T-helper 1 cell treated with Interleukin-12 subunit alpha and Interleukin-12 subunit beta and Interleukin-4 antibody, amounts not matched to agents 30 μg/mL and 1 μg/mL, for 36 hours (primary cell): ENCODE results near the gene FAM13B.

Experiments
- H3K27ac Mint-ChIP-seq: one replicate; pipeline ENCODE4 v1.8.0; 2021; ENCODE audit warnings: mild to moderate bottlenecking, mixed read lengths
- H3K27me3 Mint-ChIP-seq: one replicate; pipeline ENCODE4 v1.8.0; 2021; ENCODE audit warnings: low read depth, mixed read lengths
- H3K36me3 Mint-ChIP-seq: one replicate; pipeline ENCODE4 v1.8.0; 2021; ENCODE audit warnings: low read depth, mixed read lengths
- H3K4me1 Mint-ChIP-seq: one replicate; pipeline ENCODE4 v1.8.0; 2021; ENCODE audit warnings: low read depth, mixed read lengths
- H3K4me3 Mint-ChIP-seq: one replicate; pipeline ENCODE4 v1.8.0; 2021; ENCODE audit warnings: mild to moderate bottlenecking, moderate library complexity, mixed read lengths
- H3K9me3 Mint-ChIP-seq: one replicate; pipeline ENCODE4 v1.8.0; 2021; ENCODE audit warnings: mixed read lengths

The FAM13B gene

DNA sequence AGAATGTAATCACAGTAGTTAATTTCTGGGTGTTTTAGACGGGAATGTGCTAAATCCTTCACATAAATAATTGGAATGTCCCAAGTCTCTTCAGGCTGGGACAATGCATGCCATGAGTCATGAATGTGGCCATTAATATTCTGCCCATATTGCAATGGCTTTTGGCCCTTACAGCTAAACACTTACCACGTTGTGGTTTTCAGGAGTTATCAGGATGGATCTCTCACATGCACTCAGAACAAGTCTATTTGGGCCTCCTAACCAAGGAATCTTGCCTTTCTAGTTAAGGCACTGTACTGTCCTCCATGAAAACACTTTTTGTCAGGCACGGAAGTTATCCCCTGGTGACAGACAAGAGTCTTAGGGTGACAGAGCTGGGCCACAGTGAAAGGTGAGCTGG lies 110.9 kb downstream of the FAM13B start:
- peaks cover 2% of the 10 kb centered on the region for H3K9me3 Mint-ChIP-seq
- no peaks in the 10 kb centered on the region for H3K36me3 Mint-ChIP-seq
- no peak overlapping the region for H3K27ac Mint-ChIP-seq
- no peak overlapping the region for H3K4me3 Mint-ChIP-seq
- H3K4me1 Mint-ChIP-seq = no peaks in the 10 kb centered on the region
- H3K27me3 Mint-ChIP-seq = no peaks in the 10 kb centered on the region

DNA sequence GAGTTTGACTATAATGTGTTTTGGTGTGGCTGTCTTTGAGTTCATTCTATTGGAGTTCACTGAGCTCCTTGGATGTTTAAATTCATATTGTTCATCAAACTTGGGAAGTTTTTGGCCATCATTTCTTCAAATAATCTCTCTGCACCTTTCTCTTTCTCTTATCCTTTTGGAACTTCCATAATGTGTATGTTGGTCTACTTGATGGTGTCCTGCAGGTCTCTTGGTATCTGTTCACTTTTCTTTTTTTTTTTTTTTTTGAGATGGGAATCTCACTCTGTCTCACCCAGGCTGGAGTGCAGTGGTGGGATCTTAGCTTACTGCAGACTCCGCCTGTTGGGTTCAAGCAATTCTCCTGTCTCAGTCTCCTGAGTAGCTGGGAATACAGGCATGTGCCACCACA lies 116.0 kb downstream of the FAM13B start:
- no peak overlapping the region for H3K4me3 Mint-ChIP-seq
- H3K4me1 Mint-ChIP-seq = no peaks in the 10 kb centered on the region
- no peaks in the 10 kb centered on the region for H3K36me3 Mint-ChIP-seq
- H3K9me3 Mint-ChIP-seq = peaks cover 17% of the 10 kb centered on the region
- H3K27me3 Mint-ChIP-seq = peaks cover under 1% of the 10 kb centered on the region
- H3K27ac Mint-ChIP-seq = no peak overlapping the region

- no peak overlapping the region for H3K27ac Mint-ChIP-seq
- peaks cover 17% of the 10 kb centered on the region for H3K9me3 Mint-ChIP-seq
- H3K36me3 Mint-ChIP-seq = no peaks in the 10 kb centered on the region
- no peaks in the 10 kb centered on the region for H3K4me1 Mint-ChIP-seq
- peaks cover 5% of the 10 kb centered on the region for H3K27me3 Mint-ChIP-seq
- no peak overlapping the region for H3K4me3 Mint-ChIP-seq
Observed at GRCh38 chr5:137914758-137915157, 118.1 kb downstream of the FAM13B start.

DNA sequence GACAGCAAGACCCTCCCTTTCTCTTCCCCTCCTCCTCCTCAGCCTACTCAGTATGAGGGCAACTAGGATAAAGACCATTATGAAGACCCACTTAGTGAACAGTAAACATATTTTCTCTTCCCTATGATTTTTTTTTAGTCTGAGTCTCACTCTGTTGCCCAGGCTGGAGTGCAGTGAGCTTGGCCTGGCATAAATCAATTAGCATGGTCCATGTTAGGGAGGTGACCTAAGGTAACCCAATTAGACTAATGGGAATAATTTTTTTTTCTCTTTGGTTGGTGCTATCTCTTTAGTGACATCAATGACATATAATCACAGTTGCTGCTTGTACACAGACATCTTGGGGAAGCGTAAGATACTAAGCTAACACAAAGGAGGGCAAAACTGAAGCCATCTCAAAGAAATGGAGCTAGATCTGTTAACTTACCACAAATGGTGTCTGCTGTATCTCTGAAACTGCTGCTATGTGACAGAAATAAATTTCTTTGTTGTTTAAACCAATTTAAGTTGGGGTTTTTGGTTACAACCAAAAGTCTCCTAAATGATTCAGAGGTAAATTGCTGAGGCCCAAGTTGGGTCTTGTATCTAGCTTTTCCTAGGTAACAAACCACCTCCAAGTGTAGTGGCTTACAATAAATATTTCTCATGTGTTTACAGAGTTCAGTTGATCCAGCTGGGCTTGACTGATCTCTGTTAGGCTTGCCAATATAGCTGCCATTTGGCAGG lies 130.3 kb downstream of the FAM13B start:
- Mint-ChIP-seq H3K4me3 (no peak overlapping the region), H3K4me1 (peaks cover 2% of the 10 kb centered on the region), H3K9me3 (no peaks in the 10 kb centered on the region), H3K27me3 (peaks cover 16% of the 10 kb centered on the region), H3K36me3 (no peaks in the 10 kb centered on the region), H3K27ac (no peak overlapping the region)

DNA sequence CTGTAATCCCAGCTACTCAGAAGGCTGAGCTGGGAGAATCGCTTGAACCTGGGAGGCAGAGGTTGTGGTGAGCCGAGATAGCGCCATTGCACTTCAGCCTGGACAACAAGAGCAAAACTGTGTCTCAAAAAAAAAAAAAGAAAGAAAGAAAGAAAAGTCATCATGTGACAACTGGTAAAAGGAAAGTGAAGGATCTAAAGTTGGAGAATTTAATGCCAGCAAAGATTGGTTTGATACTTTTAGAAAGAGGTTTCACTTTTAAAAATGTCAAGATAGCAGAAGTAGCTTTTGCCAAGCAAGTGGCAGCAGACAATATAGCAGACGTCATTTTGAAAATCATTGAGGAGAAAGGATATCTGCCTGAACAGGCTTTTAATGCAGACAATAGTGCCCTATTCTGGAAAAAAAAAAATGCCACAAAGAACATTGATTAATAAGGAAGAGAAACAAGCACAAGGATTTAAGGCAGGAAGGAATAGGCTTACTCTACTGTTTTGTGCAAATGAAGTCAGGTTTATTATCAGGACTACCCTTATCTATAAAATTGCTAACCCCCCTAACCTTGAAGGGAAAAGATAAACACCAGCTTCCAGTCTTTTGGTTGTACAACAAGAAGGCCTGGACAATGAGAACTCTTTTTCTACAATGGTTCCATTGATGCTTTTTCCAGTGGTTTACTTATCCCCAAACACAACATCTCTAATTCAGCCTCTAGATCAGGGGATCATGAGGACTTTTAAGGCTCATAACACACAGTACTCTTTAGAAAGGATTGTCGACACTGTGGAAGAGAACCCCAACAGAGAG lies 131.7 kb downstream of the FAM13B start:
- Mint-ChIP-seq H3K27me3 (peaks cover 13% of the 10 kb centered on the region), H3K27ac (no peak overlapping the region), H3K4me1 (peaks cover 2% of the 10 kb centered on the region), H3K4me3 (no peak overlapping the region), H3K9me3 (no peaks in the 10 kb centered on the region), H3K36me3 (no peaks in the 10 kb centered on the region)

DNA sequence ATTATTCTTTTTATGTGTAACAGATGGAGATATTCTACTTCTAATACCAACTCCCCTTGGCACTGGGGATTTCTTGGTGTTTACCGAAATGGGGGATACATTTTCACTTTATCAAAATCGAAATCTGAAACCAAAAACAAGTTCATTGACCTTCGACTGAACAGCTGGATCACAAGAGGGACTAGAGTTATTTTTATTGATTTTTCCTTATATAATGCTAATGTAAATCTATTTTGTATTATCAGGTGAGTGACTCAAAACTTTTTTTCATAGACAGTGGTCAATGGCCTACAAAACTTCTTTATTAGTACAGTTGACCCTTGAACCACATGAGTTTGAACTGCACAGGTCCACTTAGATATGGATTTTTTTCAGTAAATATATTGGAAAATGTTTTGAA lies 133.4 kb downstream of the FAM13B start:
- H3K4me3 Mint-ChIP-seq = no peak overlapping the region

GRCh38 chr5:137896560-137896959 lies 136.3 kb downstream of the FAM13B start:
- Mint-ChIP-seq H3K4me3 (no peak overlapping the region), H3K27ac (no peak overlapping the region), H3K9me3 (no peaks in the 10 kb centered on the region), H3K4me1 (peaks cover 2% of the 10 kb centered on the region), H3K36me3 (no peaks in the 10 kb centered on the region), H3K27me3 (peaks cover 3% of the 10 kb centered on the region)

More for the DNA sequence above, 133.4 kb downstream of the FAM13B start:
- H3K4me1 Mint-ChIP-seq = peaks cover 2% of the 10 kb centered on the region
- no peaks in the 10 kb centered on the region for H3K36me3 Mint-ChIP-seq
- H3K27me3 Mint-ChIP-seq = peaks cover 3% of the 10 kb centered on the region
- no peak overlapping the region for H3K27ac Mint-ChIP-seq
- no peaks in the 10 kb centered on the region for H3K9me3 Mint-ChIP-seq

GRCh38 chr5:137894586-137894985 lies 138.3 kb downstream of the FAM13B start:
- H3K27ac Mint-ChIP-seq = no peak overlapping the region
- no peaks in the 10 kb centered on the region for H3K9me3 Mint-ChIP-seq
- peaks cover 3% of the 10 kb centered on the region for H3K27me3 Mint-ChIP-seq
- peaks cover 2% of the 10 kb centered on the region for H3K4me1 Mint-ChIP-seq
- no peaks in the 10 kb centered on the region for H3K36me3 Mint-ChIP-seq
- H3K4me3 Mint-ChIP-seq = no peak overlapping the region

DNA sequence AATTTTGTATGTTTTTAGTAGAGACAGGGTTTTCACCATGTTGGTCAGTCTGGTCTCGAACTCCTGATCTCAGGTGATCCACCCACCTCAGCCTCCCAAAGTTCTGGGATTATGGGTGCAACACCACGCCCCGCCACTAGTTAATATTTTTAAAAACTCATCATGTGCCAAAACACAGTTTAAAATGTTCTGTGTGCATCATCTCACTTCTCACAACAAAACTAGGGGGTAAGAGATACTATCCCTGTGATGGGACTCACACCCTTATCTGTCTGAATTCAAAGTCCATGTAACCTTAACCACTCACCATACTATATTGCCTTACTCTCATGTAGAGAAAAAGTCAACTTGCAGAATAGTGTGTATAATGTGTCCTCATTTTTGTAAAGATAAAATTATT lies 141.0 kb downstream of the FAM13B start:
- H3K4me1 Mint-ChIP-seq = peaks cover 18% of the 10 kb centered on the region
- no peaks in the 10 kb centered on the region for H3K36me3 Mint-ChIP-seq
- peaks cover 3% of the 10 kb centered on the region for H3K27me3 Mint-ChIP-seq
- H3K9me3 Mint-ChIP-seq = no peaks in the 10 kb centered on the region
- H3K4me3 Mint-ChIP-seq = no peak overlapping the region
- H3K27ac Mint-ChIP-seq = no peak overlapping the region

GRCh38 chr5:137890845-137891244 lies 142.0 kb downstream of the FAM13B start:
- Mint-ChIP-seq H3K4me1 (peaks cover 18% of the 10 kb centered on the region), H3K4me3 (no peak overlapping the region), H3K27me3 (peaks cover 3% of the 10 kb centered on the region), H3K36me3 (no peaks in the 10 kb centered on the region), H3K27ac (no peak overlapping the region), H3K9me3 (no peaks in the 10 kb centered on the region)

DNA sequence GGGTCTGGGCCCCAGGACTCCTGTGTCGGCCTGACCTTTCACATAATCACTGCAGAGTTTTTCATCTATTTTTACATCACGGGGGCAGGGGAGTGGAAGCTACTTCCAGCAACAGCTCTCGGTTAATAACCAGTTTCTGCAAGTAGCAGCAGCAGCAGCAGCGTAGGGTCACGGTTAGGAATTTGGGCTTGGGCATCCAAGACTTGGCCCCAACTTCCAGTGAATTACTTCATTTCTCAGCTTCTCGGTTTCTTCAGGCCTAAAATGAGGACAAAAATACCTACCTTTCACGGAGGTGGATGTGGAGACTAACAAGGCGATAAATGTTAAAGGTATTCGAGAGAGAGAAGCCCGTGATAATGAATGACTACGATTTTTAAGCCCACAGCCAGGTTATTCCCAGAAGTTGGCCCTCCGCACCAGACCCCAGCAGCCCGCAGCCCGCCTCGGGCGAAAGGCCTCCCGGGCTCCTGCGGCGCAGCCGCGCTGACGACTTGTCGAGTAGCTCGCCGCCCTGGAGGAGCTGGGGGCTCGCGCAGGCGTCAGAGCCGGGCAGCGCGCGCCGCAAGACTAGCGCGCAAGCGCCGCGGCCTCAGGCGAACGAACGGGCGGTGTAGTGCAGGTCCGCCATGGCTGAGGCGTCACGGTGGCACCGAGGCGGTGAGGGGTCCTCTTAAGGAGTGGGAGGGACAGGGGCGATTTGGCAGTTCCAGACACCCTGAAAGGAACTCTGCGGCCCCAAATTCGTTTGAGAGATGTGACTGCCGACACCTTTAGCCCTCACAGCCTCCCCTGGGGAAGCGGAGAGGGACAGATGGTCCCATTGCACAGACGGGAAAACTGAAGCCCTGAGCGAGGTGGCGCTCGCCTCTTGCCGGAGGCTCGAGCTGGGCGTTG lies 143.8 kb downstream of the FAM13B start, which contains the start of gene PKD2L2:
Gene PKD2L2, plus strand, starts transcription at position 595 of the 897 bp plus-strand sequence. Its CDS starts 35 bp downstream, at position 630.
- Mint-ChIP-seq H3K27ac (peak within 1 kb of the TSS; percentile 96), H3K4me3 (peak within 1 kb of the TSS; percentile 81), H3K4me1 (peaks cover 18% of the 10 kb centered on the region)

DNA sequence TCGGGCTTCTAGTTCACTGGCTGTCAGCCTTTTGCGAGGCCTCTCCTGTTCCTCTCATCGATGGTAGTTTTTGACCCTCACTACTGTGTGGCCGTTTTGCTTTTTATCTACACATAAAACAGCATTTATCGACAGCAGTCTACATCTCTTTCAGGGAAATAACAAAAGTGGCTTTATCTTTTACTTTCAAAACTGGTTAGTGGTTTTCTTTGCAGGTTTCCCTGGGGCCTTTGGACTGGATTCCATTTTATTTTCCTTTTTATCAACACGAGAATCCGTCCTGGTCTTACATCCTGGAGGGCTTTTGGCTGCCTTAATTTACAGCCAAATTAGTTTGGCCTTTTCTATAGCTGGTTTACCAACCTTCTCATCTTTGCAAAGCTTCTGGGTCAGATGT lies 144.4 kb downstream of the FAM13B start:
- H3K36me3 Mint-ChIP-seq = no peaks in the 10 kb centered on the region
- H3K27me3 Mint-ChIP-seq = peaks cover under 1% of the 10 kb centered on the region
- peaks cover 18% of the 10 kb centered on the region for H3K4me1 Mint-ChIP-seq
- peak overlapping the region; percentile 96 for H3K27ac Mint-ChIP-seq
- peak overlapping the region; percentile 81 for H3K4me3 Mint-ChIP-seq
- no peaks in the 10 kb centered on the region for H3K9me3 Mint-ChIP-seq

More for the DNA sequence above, 143.8 kb downstream of the FAM13B start, which contains the start of gene PKD2L2:
- Mint-ChIP-seq H3K9me3 (no peaks in the 10 kb centered on the region), H3K27me3 (peaks cover 3% of the 10 kb centered on the region), H3K36me3 (no peaks in the 10 kb centered on the region)
